GM21367 (cell line): ENCODE measurements around the gene FITM1.

Source experiments
- ATAC-seq: cut with Tn5 transposase; IDR thresholded peaks from one replicate; pipeline ENCODE4 v1.9.1; 2021; ENCODE audit not compliant: unreplicated experiment

Gene FITM1

GRCh38 chr14:24130380-24130716 is at the start of gene FITM1:
TSS of gene FITM1 (plus strand) at chr14:24130659. CDS start at chr14:24131564, 905 bp downstream.
- no peak for ATAC-seq

GRCh38 chr14:24080888-24081738 is 49.3 kb upstream of the FITM1 start:
- peak; percentile 88 for ATAC-seq

GRCh38 chr14:24081739-24082211 is 48.7 kb upstream of the FITM1 start:
- ATAC-seq = no peak

- ATAC-seq = no peak
Measured at GRCh38 chr14:24082411-24083080, 47.9 kb upstream of the FITM1 start.

GRCh38 chr14:24083462-24083861 is 47.0 kb upstream of the FITM1 start:
- no peak for ATAC-seq

GRCh38 chr14:24084440-24084839 is 46.0 kb upstream of the FITM1 start:
- ATAC-seq = no peak

- ATAC-seq = no peak
Measured at GRCh38 chr14:24085215-24085614, 45.2 kb upstream of the FITM1 start.

- no peak for ATAC-seq
Measured at GRCh38 chr14:24086193-24086955, 44.1 kb upstream of the FITM1 start.

GRCh38 chr14:24087004-24087403 is 43.5 kb upstream of the FITM1 start:
- ATAC-seq = no peak

GRCh38 chr14:24088095-24088494 is 42.4 kb upstream of the FITM1 start:
- no peak for ATAC-seq

GRCh38 chr14:24089890-24090289 is 40.6 kb upstream of the FITM1 start:
- no peak for ATAC-seq

GRCh38 chr14:24092110-24092504 is 38.4 kb upstream of the FITM1 start:
- no peak for ATAC-seq

GRCh38 chr14:24092505-24093206 is 37.8 kb upstream of the FITM1 start:
- no peak for ATAC-seq

- ATAC-seq = no peak
Measured at GRCh38 chr14:24093207-24093900, 37.1 kb upstream of the FITM1 start.

- peak; percentile 40 for ATAC-seq
Measured at GRCh38 chr14:24093901-24094840, 36.3 kb upstream of the FITM1 start, which contains the start of gene PCK2. TSS of gene PCK2 (plus strand) at chr14:24094311. CDS start at chr14:24094406, 95 bp downstream.

GRCh38 chr14:24094841-24095270 is 35.6 kb upstream of the FITM1 start:
- ATAC-seq = no peak

GRCh38 chr14:24095271-24096068 is 35.0 kb upstream of the FITM1 start:
- peak; percentile 69 for ATAC-seq

- no peak for ATAC-seq
Measured at GRCh38 chr14:24096545-24097181, 33.8 kb upstream of the FITM1 start.
